GM12875 (cell line): ENCODE data around the gene SNTN.

Experiments
- H3K4me3 ChIP-seq: one replicate; pipeline ENCODE4 v1.5.1; 2011; ENCODE audit warnings: low read depth, low read length, control low read depth
- TF ChIP-seq, protein P1 (sequence below): IDR thresholded peaks from 2 replicates; pipeline ENCODE4 v1.5.1; 2011; ENCODE audit warnings: low read depth, mild to moderate bottlenecking, control low read depth, inconsistent platforms, low read length, moderate library complexity, borderline replicate concordance; ENCODE audit not compliant: insufficient read depth

Gene SNTN

DNA sequence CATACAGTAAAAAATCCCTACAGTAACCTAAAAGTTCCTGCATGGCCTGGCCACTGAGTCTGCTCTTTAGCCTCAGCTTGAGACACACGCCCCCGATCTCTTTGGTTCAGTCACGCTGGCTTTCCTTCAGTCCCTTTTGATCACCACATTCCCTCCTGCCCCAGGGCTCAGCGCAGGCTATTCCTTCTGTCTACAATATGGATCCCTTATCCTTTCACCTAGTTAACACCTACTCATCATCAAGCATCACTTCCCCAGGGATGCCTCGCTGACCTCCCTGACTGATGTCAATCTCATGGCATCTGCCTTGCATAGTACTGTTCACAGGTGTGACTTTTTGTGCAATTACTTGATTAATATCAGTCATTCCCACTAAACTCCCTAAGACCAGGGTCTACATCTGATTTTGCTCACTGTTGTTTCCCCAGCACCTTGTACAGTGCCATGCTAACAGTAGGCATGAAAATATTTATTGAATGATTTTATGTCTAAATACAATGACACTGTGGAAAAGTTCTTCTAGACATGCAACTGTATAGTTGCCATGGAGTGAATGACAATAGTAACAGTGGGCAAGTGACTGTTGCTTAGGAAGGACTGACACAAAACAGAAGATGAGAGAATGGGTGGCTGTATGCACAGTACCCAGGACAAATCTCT is at the start of gene SNTN:
TSS of gene SNTN (plus strand) at position 610 of the 660 bp plus-strand sequence. CDS start at position 623, 13 bp downstream.
- TF ChIP-seq, protein P1, sequence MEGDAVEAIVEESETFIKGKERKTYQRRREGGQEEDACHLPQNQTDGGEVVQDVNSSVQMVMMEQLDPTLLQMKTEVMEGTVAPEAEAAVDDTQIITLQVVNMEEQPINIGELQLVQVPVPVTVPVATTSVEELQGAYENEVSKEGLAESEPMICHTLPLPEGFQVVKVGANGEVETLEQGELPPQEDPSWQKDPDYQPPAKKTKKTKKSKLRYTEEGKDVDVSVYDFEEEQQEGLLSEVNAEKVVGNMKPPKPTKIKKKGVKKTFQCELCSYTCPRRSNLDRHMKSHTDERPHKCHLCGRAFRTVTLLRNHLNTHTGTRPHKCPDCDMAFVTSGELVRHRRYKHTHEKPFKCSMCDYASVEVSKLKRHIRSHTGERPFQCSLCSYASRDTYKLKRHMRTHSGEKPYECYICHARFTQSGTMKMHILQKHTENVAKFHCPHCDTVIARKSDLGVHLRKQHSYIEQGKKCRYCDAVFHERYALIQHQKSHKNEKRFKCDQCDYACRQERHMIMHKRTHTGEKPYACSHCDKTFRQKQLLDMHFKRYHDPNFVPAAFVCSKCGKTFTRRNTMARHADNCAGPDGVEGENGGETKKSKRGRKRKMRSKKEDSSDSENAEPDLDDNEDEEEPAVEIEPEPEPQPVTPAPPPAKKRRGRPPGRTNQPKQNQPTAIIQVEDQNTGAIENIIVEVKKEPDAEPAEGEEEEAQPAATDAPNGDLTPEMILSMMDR: no peak

DNA sequence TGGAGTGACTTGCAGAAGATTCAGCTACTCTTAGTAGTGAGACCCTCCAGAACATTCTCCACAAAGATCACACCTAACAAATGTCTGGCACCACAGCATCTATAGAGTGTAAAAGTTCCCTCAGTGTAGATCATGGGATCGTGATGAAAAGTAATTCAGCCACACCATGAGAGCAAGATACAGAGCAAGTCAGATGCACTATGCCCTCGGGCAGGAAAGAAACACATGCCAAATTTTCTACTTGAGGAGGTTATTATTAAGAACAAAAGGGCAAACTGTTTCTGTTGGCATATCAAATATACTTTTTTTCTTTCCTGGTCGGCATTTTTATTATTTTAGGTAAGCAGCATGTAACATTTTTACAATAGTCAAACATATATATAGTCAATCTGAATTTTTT is 44.8 kb upstream of the SNTN start:
- H3K4me3 ChIP-seq: no peak overlapping the region
- TF ChIP-seq, protein P1: no peak

More for the DNA sequence above, at the start of gene SNTN:
- no peak within 1 kb of the TSS for H3K4me3 ChIP-seq

DNA sequence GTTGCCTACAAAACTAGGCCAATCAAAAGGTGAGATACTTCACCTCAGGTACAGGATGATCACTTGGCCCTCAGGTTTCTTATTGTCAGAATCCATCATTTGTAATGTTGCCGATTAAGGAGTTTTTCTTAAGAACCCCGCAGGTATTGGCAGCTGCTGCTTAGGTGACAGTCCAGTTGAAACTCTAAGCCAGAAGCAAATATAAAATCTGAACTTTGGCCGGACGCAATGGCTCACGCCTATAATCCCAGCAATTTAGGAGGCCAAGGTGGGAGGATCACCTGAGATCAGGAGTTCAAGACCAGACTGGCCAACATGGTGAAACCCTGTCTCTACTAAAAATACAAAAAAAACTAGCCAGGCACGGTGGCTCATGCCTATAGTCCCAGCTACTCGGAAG is 43.1 kb upstream of the SNTN start:
- no peak overlapping the region for H3K4me3 ChIP-seq
- TF ChIP-seq, protein P1: no peak

DNA sequence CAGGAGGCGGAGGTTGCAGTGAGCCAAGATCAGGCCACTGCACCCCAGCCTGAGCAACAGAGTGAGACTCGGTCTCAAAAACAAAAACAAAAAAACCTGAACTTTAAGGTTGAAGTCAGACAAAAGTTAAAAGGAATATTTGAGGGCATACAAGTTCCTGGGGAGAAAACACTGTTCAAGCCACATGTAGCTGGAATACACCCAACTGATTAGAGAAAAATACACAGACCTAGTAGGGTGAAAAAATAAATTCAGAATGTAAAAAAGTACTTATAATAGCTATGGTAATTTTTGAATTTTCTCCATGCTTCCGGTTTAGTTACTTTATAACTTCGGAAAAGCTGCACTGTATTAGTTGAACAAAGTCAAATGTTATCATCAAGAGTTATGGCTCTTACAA is 42.6 kb upstream of the SNTN start:
- H3K4me3 ChIP-seq: no peak overlapping the region
- TF ChIP-seq, protein P1: no peak

DNA sequence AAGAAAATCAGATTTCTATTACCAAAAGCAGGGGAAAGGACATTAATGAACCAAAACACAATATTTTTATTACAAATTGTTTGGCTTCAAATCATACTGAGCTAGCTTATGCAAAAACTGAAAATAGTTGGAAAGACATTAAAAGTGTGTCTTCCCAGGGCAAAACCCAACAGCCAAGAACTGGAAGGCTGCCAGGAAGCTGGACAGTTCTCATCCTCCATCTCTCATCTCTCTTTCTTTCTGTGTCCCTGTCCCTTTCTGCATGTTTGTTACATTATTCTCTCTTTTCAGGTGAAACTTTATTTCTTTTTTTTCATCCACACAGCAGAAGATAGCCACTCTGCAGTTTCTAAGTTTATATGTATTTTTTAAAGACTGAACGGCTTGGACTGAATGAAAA is 41.1 kb upstream of the SNTN start:
- TF ChIP-seq, protein P1: no peak
- H3K4me3 ChIP-seq: no peak overlapping the region

DNA sequence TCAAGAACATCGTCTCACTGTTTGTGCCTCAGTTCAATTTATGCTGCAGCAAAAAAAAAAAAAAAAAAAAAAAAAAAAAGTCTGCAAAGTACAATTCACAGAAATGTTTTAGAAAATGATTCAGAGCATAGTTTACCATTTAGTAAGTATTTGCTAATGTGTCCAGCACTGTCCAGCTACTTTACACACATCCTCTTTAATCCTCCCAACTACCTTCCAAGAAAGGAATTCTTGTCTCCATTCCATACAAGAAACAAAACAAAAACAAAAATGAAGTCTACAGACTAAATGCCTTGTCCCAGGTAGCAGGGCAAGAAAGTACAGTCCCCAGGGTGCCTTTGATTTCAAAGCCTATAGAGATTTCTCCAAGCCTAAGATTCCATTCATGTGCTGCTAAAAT is 38.9 kb upstream of the SNTN start:
- TF ChIP-seq, protein P1: no peak

DNA sequence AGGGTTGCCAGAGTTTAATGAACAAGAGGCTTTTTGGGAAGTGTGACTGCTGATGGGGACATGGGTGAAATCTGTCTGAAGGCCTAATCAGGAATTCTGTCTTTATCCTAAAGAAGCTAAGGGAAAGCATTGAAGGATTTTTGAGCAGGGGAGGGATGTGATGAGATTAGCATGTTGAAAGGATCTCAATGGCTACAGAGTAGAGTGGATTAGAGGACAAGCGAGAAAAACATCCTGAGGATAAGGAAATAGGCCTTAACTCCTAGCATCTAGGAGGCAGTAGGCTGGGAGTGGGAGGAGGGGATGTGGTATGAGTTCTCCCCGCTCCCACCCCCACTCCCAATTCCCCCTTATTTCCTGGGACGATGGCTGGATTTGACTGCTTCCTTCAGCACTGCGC is 35.1 kb upstream of the SNTN start:
- TF ChIP-seq, protein P1: no peak
- H3K4me3 ChIP-seq: no peak overlapping the region

More for the DNA sequence above, 38.9 kb upstream of the SNTN start:
- H3K4me3 ChIP-seq: no peak overlapping the region
